A673 (cell line): Measurements from ENCODE around the gene NDE1. TPM values are rescaled to one million over a fixed set of nuclear protein-coding genes. Genes with fewer than 3 reads are reported as not detected.

Source experiments
- BruUV-seq: library from RNA; stranded (reverse); fragments of 400-500 nt; replicated peaks from 2 replicates; lab custom pipeline; 2021; lab: Mats Ljungman, UMichigan
- CTCF ChIA-PET: fragments of 300-600 bp; sonication (Branson Sonifier 250); formaldehyde crosslinking; loops from one replicate; lab custom pipeline; 2022; ENCODE audit warnings: antibody characterized with exemption; lab: Charles Lee
- POLR2A ChIA-PET: fragments of 300-600 bp; sonication (Branson Sonifier 250); formaldehyde crosslinking; loops from one replicate; lab custom pipeline; 2022; ENCODE audit warnings: antibody characterized with exemption; ENCODE audit not compliant: low non-redundant PET; lab: Charles Lee
- DNase-seq: peaks from one replicate; pipeline ENCODE4 v3.0.0-alpha.2; 2015; ENCODE audit warnings: low spot score
- H3K27ac ChIP-seq: fragments of 200-600 bp; sonication (generic); 2 replicates; pipeline ENCODE4 v1.5.1; 2016; ENCODE audit warnings: mixed run types, low read depth, mild to moderate bottlenecking, mixed read lengths, antibody characterized with exemption, low read length; ENCODE audit not compliant: poor library complexity, severe bottlenecking
- H3K27me3 ChIP-seq: fragments of 200-600 bp; sonication (generic); replicated peaks from 2 replicates; pipeline ENCODE4 v1.6.1; 2017; ENCODE audit warnings: mixed run types, low read depth, mild to moderate bottlenecking, mixed read lengths, antibody characterized with exemption, low read length; ENCODE audit not compliant: insufficient read depth, poor library complexity
- H3K36me3 ChIP-seq: fragments of 200-600 bp; sonication (generic); 2 replicates; pipeline ENCODE4 v1.6.1; 2016; ENCODE audit warnings: mixed run types, mild to moderate bottlenecking, mixed read lengths, antibody characterized with exemption, low read length; ENCODE audit not compliant: insufficient read depth, poor library complexity, severe bottlenecking
- H3K4me1 ChIP-seq: fragments of 200-600 bp; sonication (generic); 2 replicates; pipeline ENCODE4 v1.6.1; 2017; ENCODE audit warnings: mixed run types, mild to moderate bottlenecking, mixed read lengths, antibody characterized with exemption, low read length; ENCODE audit not compliant: insufficient read depth, poor library complexity, severe bottlenecking
- H3K4me3 ChIP-seq: fragments of 200-600 bp; sonication (generic); 2 replicates; pipeline ENCODE4 v1.5.1; 2016; ENCODE audit warnings: low read depth, mixed run types, mild to moderate bottlenecking, mixed read lengths, low read length; ENCODE audit not compliant: poor library complexity, severe bottlenecking
- H3K9me3 ChIP-seq: fragments of 200-600 bp; sonication (generic); 2 replicates; pipeline ENCODE4 v1.6.1; 2016; ENCODE audit warnings: mixed run types, low read depth, mild to moderate bottlenecking, mixed read lengths, antibody characterized with exemption, low read length; ENCODE audit not compliant: poor library complexity, severe bottlenecking
- EZH2 ChIP-seq: fragments of 200-600 bp; sonication (generic); IDR thresholded peaks from 2 replicates; pipeline ENCODE4 v1.6.1; 2017; ENCODE audit warnings: borderline replicate concordance, low read depth, mild to moderate bottlenecking, mixed read lengths, antibody characterized with exemption, low read length; ENCODE audit not compliant: poor library complexity, severe bottlenecking
- intact Hi-C: fragments of 100-400 bp; cut with micrococcal nuclease; formaldehyde crosslinking; loops from one replicate; pipeline ENCODE4 v1.10.0; 2022; ENCODE audit not compliant: unreplicated experiment
- total RNA-seq: library from RNA; stranded (reverse); gene quantifications from 2 replicates; pipeline ENCODE4 v1.2.3, GENCODE V29; 2021
- TF ChIP-seq, protein P1 (sequence below): fragments of 300-800, 200-600 bp; sonication (generic); conservative IDR thresholded peaks from 2 replicates; pipeline ENCODE4 v1.5.1; 2017; ENCODE audit warnings: low read depth, mild to moderate bottlenecking, antibody characterized with exemption, low read length, moderate library complexity, mixed read lengths

Gene NDE1
- total RNA-seq, 1 experiment from 2014 or later: 78.1 TPM

DNA sequence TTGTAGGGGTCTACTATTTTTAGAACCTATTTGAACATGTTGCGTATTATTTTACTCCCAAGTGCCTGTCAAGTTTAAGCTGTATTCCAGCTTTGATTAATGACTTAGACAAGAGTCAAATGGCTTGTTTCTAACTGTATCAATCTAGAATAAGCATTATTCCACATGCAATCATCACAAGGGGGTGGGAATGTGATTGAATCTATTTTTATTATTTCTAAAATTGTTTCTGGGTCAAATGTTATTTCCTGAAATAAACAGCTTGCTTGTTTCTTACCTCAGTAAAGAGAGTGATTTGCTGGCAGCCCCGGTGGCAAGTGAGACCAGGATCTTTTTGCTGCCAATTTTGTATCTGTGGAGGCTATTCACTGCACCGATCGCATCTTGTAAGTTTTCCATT is 28.6 kb upstream of the NDE1 start:
- no peak for DNase-seq
- no peak overlapping the region for H3K4me3 ChIP-seq
- H3K27ac ChIP-seq: no peak overlapping the region
- no peaks in the 10 kb centered on the region for H3K27me3 ChIP-seq
- BruUV-seq: no TSS peak
- H3K4me1 ChIP-seq: no peaks in the 10 kb centered on the region
- peaks cover 60% of the 10 kb centered on the region for H3K36me3 ChIP-seq
- intact Hi-C loops: no loop called here
- H3K9me3 ChIP-seq: no peaks in the 10 kb centered on the region
- ChIA-PET CTCF (no interaction called here), POLR2A (no interaction called here)
- TF ChIP-seq, protein P1, sequence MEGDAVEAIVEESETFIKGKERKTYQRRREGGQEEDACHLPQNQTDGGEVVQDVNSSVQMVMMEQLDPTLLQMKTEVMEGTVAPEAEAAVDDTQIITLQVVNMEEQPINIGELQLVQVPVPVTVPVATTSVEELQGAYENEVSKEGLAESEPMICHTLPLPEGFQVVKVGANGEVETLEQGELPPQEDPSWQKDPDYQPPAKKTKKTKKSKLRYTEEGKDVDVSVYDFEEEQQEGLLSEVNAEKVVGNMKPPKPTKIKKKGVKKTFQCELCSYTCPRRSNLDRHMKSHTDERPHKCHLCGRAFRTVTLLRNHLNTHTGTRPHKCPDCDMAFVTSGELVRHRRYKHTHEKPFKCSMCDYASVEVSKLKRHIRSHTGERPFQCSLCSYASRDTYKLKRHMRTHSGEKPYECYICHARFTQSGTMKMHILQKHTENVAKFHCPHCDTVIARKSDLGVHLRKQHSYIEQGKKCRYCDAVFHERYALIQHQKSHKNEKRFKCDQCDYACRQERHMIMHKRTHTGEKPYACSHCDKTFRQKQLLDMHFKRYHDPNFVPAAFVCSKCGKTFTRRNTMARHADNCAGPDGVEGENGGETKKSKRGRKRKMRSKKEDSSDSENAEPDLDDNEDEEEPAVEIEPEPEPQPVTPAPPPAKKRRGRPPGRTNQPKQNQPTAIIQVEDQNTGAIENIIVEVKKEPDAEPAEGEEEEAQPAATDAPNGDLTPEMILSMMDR: no peak
- no peak for TF ChIP-seq EZH2

GRCh38 chr16:15621889-15622288 is 28.2 kb upstream of the NDE1 start:
- POLR2A ChIA-PET: no interaction called here

GRCh38 chr16:15631730-15632409 is 18.2 kb upstream of the NDE1 start:
- TF ChIP-seq, protein P1: no peak
- TF ChIP-seq EZH2: no peak
- Histone ChIP-seq H3K27ac (no peak overlapping the region), H3K9me3 (no peaks in the 10 kb centered on the region), H3K4me1 (no peaks in the 10 kb centered on the region), H3K4me3 (no peak overlapping the region), H3K36me3 (peaks cover 69% of the 10 kb centered on the region), H3K27me3 (no peaks in the 10 kb centered on the region)
- BruUV-seq: no TSS peak
- intact Hi-C loops: no loop called here
- ChIA-PET POLR2A (no interaction called here), CTCF (no interaction called here)
- DNase-seq: no peak

More at GRCh38 chr16:15621889-15622288, 28.2 kb upstream of the NDE1 start:
- CTCF ChIA-PET: no interaction called here
- Histone ChIP-seq H3K27ac (no peak overlapping the region), H3K27me3 (no peaks in the 10 kb centered on the region), H3K9me3 (no peaks in the 10 kb centered on the region), H3K36me3 (peaks cover 58% of the 10 kb centered on the region), H3K4me1 (no peaks in the 10 kb centered on the region), H3K4me3 (no peak overlapping the region)
- TF ChIP-seq, protein P1: no peak
- no peak for TF ChIP-seq EZH2
- no peak for DNase-seq
- intact Hi-C loops: no loop called here
- no TSS peak for BruUV-seq
